ENCODE data around the gene AGAP1.

GRCh38 chr2:235698028-235698427 is 204.2 kb downstream of the AGAP1 start:
- no peak for TF ChIP-seq SMC3 (conservative IDR thresholded peaks at IDR 0.05; ENCODE audit: poor library complexity)
- no peak for TF ChIP-seq REST (IDR thresholded peaks at IDR 0.05; ENCODE audit: borderline replicate concordance)

Data from neural cell (in vitro differentiated cells).